Keratinocyte (primary cell): ENCODE results near the gene PPP2R5B. TPM values are rescaled to one million over a fixed set of nuclear protein-coding genes. Genes with fewer than 3 reads are reported as not detected.

Experiments
- DNase-seq: peaks from one replicate; pipeline ENCODE4 v3.0.0-alpha.2; 2011; ENCODE audit warnings: low read depth, missing footprints, low spot score
- FAIRE-seq: peaks from 2 replicates; lab custom pipeline; 2011; peaks lifted over from hg19 to GRCh38; lab: Jason Lieb, UNC
- H2AFZ ChIP-seq: 2 replicates; pipeline ENCODE4 v1.6.0; 2012; ENCODE audit warnings: low read length, control low read depth, inconsistent platforms; ENCODE audit not compliant: control insufficient read depth
- H3K27ac ChIP-seq: 2 replicates; pipeline ENCODE4 v1.5.1; 2011; ENCODE audit warnings: low read length; ENCODE audit not compliant: control insufficient read depth, insufficient read depth
- H3K27me3 ChIP-seq: 3 replicates; pipeline ENCODE4 v1.6.0; 2011; ENCODE audit warnings: low read length; ENCODE audit not compliant: control insufficient read depth, insufficient read depth; ENCODE audit errors: extremely low read depth
- H3K36me3 ChIP-seq, 2 experiments: 2 replicates in 1 of 2; 3 replicates in 1 of 2; pipeline ENCODE4 v1.5.1; 2011; ENCODE audit warnings: low read length in 2 of 2, mild to moderate bottlenecking in 1 of 2; ENCODE audit not compliant: control insufficient read depth in 2 of 2, insufficient read depth in 2 of 2; ENCODE audit errors: extremely low read depth in 1 of 2
- H3K4me1 ChIP-seq: 3 replicates; pipeline ENCODE4 v1.5.1; 2011; ENCODE audit warnings: low read length; ENCODE audit not compliant: control insufficient read depth, insufficient read depth; ENCODE audit errors: extremely low read depth
- H3K4me2 ChIP-seq: 3 replicates; pipeline ENCODE4 v1.6.0; 2011; ENCODE audit warnings: low read depth, low read length; ENCODE audit not compliant: control insufficient read depth, insufficient read depth; ENCODE audit errors: extremely low read depth
- H3K4me3 ChIP-seq, 3 experiments: fragments of 200-600 bp in 1 of 3; sonication (generic) in 1 of 3; 2 replicates in 2 of 3; 3 replicates in 1 of 3; pipeline ENCODE4 v1.5.1; 2011 to 2016; ENCODE audit warnings: low read length in 3 of 3, mild to moderate bottlenecking in 3 of 3, control low read depth in 2 of 3, inconsistent platforms in 1 of 3, low read depth in 1 of 3, mixed read lengths in 1 of 3, mixed run types in 1 of 3, moderate library complexity in 1 of 3; ENCODE audit not compliant: control insufficient read depth in 2 of 3, insufficient read depth in 2 of 3; ENCODE audit errors: extremely low read depth in 1 of 3
- H3K79me2 ChIP-seq: 2 replicates; pipeline ENCODE4 v1.6.0; 2012; ENCODE audit warnings: low read length; ENCODE audit not compliant: control insufficient read depth, insufficient read depth
- H3K9ac ChIP-seq: 3 replicates; pipeline ENCODE4 v1.6.0; 2011; ENCODE audit warnings: low read length; ENCODE audit not compliant: control insufficient read depth, insufficient read depth; ENCODE audit errors: extremely low read depth
- H3K9me1 ChIP-seq: 3 replicates; pipeline ENCODE4 v1.6.0; 2011; ENCODE audit warnings: low read length; ENCODE audit not compliant: control insufficient read depth, insufficient read depth; ENCODE audit errors: extremely low read depth
- H3K9me3 ChIP-seq: 2 replicates; pipeline ENCODE4 v1.5.1; 2012; ENCODE audit warnings: low read depth, low read length; ENCODE audit not compliant: control insufficient read depth
- H4K20me1 ChIP-seq: 3 replicates; pipeline ENCODE4 v1.6.0; 2011; ENCODE audit warnings: low read length; ENCODE audit not compliant: control insufficient read depth, insufficient read depth; ENCODE audit errors: extremely low read depth
- CTCF ChIP-seq, 3 experiments: IDR thresholded peaks in 1 of 3; conservative IDR thresholded peaks in 1 of 3; optimal IDR thresholded peaks in 1 of 3; 2 replicates in 2 of 3; 3 replicates in 1 of 3; pipeline versions ENCODE3 to v1.5.1; 2011; ENCODE audit warnings: low read length in 3 of 3, mild to moderate bottlenecking in 3 of 3, moderate library complexity in 2 of 3, control low read depth in 1 of 3, inconsistent platforms in 1 of 3; ENCODE audit not compliant: insufficient read depth in 2 of 3; ENCODE audit errors: extremely low read depth in 1 of 3
- EZH2 ChIP-seq: IDR thresholded peaks from one replicate; pipeline ENCODE4 v1.6.1; 2012; ENCODE audit warnings: inconsistent platforms, mild to moderate bottlenecking, low read length, moderate library complexity
- dilution Hi-C: fragments of 300-500 bp; cut with MboI; formaldehyde crosslinking; loops from one replicate; pipeline ENCODE4 v1.7.0; 2020; ENCODE audit warnings: low sequenced_read_pairs; ENCODE audit not compliant: extremely low pct_ligation_motif_present
- polyA plus RNA-seq, 5 experiments: library from polyadenylated mRNA; depleted of rRNA in 3 of 5; stranded (reverse) in 3 of 5; stranded (forward) in 1 of 5; unstranded in 1 of 5; fragments of >200 nt; gene quantifications; 1 replicate in 1 of 5; 2 replicates in 3 of 5; 3 replicates in 1 of 5; pipeline versions ENCODE4 v1.2.1 to v1.2.3, GENCODE V29; 2011 to 2012; ENCODE audit warnings: missing spikeins in 2 of 5, low read depth in 1 of 5, low replicate concordance in 1 of 5

PPP2R5B gene
- polyA plus RNA-seq, 1 donor (not counting 4 experiments of a cell fraction or from before 2014, with no cell fraction given): 16.4 TPM

- no peak for TF ChIP-seq EZH2
- TF ChIP-seq CTCF (optimal IDR thresholded peaks at IDR 0.05 in 1 of 3, IDR thresholded peaks at IDR 0.05 in 1 of 3, conservative IDR thresholded peaks at IDR 0.05 in 1 of 3; ENCODE audit: extremely low read depth in 1 of 3, insufficient read depth in 2 of 3, low read length in 3 of 3): no peak
- Histone ChIP-seq H3K4me1 (peaks cover 4% of the 10 kb centered on the region), H4K20me1 (no peaks in the 10 kb centered on the region), H3K9me3 (no peaks in the 10 kb centered on the region), H3K27me3 (no peaks in the 10 kb centered on the region), H3K4me2 (peak overlapping the region; percentile 86), H3K4me3 (peak overlapping the region; percentile 69 to 90 (median 79)), H2AFZ (peak overlapping the region; percentile 33), H3K27ac (peak overlapping the region; percentile 89), H3K9me1 (no peaks in the 10 kb centered on the region), H3K79me2 (no peaks in the 10 kb centered on the region), H3K36me3 (peaks cover 7 to 14% of the 10 kb centered on the region in 2 experiments), H3K9ac (peak overlapping the region; percentile 79)
- dilution Hi-C loops: no loop called here
- DNase-seq (no peak), FAIRE-seq (no peak)
Measured at GRCh38 chr11:64924910-64925284, 408 bp downstream of the PPP2R5B start.

- Histone ChIP-seq H3K27me3 (no peaks in the 10 kb centered on the region), H3K4me2 (peak overlapping the region; percentile 86), H3K4me1 (peaks cover 4% of the 10 kb centered on the region), H3K9ac (peak overlapping the region; percentile 79), H3K9me1 (no peaks in the 10 kb centered on the region), H3K4me3 (peak overlapping the region; percentile 69 to 90 (median 79)), H3K9me3 (no peaks in the 10 kb centered on the region), H3K36me3 (peaks cover 14 to 17% of the 10 kb centered on the region in 2 experiments), H3K27ac (no peak overlapping the region), H3K79me2 (no peaks in the 10 kb centered on the region), H2AFZ (no peak overlapping the region), H4K20me1 (no peaks in the 10 kb centered on the region)
- DNase-seq (no peak), FAIRE-seq (no peak)
- dilution Hi-C loops: no loop called here
- TF ChIP-seq CTCF (optimal IDR thresholded peaks at IDR 0.05 in 1 of 3, IDR thresholded peaks at IDR 0.05 in 1 of 3, conservative IDR thresholded peaks at IDR 0.05 in 1 of 3; ENCODE audit: extremely low read depth in 1 of 3, insufficient read depth in 2 of 3, low read length in 3 of 3) (no peak), EZH2 (no peak)
Measured at GRCh38 chr11:64925536-64926436, 1.3 kb downstream of the PPP2R5B start.
